UCSD-AML1 (cell line): ENCODE measurements around the gene NR1H3.
"Not testable (repeated sequence)": the region's sequence is repeated elsewhere in the genome, so short reads cannot be mapped to it uniquely, and the experiment has no call there.

ENCODE experiments used
- DNase-seq: peaks from one replicate; lab custom pipeline; 2025; ENCODE audit not compliant: unreplicated experiment; lab: John Stamatoyannopoulos, UW

NR1H3 gene

DNA sequence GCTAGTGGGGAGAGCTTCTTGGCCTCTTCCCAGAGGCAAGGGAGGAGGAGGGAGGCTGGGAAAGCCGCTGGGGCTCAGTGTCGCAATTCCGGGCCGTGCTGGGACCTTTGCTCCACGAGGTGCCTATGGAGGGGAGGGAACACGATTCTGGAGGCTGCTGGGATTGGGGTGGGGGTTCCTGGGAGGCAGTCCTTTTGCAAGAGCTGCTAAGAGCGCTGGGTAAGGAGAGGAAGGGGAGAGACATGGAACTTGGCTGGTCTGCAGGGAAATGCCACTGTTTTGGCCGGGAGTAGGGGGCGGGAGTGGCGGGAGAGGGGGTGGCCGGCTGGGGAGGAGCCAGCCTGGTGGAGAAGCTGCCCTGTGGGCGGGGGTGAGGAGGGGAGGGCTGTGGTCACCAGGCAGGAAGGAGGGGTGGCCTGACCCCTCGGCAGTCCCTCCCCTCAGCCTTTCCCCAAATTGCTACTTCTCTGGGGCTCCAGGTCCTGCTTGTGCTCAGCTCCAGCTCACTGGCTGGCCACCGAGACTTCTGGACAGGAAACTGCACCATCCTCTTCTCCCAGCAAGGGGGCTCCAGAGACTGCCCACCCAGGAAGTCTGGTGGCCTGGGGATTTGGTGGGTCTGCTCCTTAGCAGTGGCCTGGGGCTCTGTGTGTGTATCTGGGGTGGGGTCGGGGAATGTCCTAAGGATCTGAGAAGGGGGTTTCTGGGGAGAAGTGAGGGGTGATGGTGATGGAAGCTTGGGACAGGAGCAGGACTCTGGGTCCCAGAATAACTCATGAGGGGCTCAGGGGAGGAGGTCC is at the start of gene NR1H3:
TSS of gene NR1H3 (plus strand) at position 480 of the 800 bp plus-strand sequence. CDS start 1,221 bp downstream, outside the sequence.
- DNase-seq: peak; percentile 77

DNA sequence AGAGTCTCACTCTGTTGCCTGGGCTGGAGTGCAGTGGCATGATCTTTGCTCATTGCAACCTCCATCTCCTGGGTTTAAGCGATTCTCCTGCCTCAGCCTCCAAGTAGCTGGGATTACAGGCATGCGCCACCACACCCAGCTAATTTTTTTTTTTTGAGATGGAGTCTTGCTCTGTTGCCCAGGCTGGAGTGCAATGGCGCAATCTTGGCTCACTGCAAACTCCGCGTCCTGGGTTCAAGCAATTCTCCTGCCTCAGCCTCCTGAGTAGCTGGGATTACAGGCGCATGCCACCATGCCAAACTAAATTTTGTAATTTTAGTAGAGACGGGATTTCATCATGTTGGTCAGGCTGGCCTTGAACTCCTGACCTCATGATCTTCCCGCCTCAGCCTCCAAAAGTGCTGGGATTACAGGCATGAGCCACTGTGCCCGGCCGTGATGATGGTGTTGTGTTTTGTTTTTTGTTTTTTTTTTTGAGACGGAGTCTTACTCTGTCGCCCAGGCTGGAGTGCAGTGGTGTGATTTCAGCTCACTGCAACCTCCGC is 49.7 kb upstream of the NR1H3 start:
- not testable (repeated sequence) for DNase-seq

DNA sequence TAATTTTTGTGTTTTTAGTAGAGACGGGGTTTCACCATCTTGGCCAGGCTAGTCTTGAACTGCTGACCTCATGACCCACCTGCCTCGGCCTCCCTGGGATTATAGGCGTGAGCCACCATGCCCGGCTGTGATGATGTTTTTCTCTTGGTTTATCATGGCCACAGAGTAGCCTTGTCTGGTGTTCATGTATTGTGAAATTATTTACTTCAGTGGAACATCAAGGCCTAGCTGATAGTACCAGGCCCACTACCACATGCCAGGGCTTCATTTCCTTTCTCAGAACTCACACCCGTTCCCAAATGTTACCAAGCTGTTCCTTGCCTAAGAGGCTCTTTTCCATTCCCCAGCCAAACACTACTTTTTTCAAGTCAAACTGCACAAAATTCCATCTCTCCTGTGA is 49.2 kb upstream of the NR1H3 start:
- DNase-seq: no peak

GRCh38 chr11:47212938-47213337 is 44.9 kb upstream of the NR1H3 start:
- DNase-seq: no peak

- peak; percentile 77 for DNase-seq
Measured at GRCh38 chr11:47213950-47214565, 43.7 kb upstream of the NR1H3 start.

GRCh38 chr11:47215366-47215910 is 42.4 kb upstream of the NR1H3 start:
- no peak for DNase-seq

GRCh38 chr11:47216121-47216798 is 41.5 kb upstream of the NR1H3 start:
- DNase-seq: peak; percentile 31

GRCh38 chr11:47220401-47220821 is 37.4 kb upstream of the NR1H3 start:
- DNase-seq: no peak

DNA sequence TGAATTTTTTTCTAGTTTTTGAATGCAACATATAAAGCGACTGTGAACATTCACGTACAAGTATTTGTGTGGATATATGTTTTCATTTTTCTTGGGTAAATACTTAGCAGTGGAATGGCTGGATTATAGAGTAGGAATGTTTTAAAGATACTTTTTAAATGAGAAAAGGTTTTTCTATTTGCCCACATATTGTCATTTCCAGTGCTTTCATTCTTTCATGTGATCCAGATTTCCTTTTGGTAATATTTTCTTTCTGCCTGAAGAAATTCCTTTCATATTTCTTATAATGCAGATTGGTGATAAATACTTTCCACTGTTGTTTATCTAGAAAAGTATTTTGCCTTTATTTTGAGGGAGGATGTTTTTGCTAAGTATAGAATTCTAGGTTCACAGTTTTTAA is 35.1 kb upstream of the NR1H3 start:
- no peak for DNase-seq

- DNase-seq: no peak
Measured at GRCh38 chr11:47225552-47226400, 32.0 kb upstream of the NR1H3 start.

- DNase-seq: no peak
Measured at GRCh38 chr11:47229161-47229560, 28.6 kb upstream of the NR1H3 start.

DNA sequence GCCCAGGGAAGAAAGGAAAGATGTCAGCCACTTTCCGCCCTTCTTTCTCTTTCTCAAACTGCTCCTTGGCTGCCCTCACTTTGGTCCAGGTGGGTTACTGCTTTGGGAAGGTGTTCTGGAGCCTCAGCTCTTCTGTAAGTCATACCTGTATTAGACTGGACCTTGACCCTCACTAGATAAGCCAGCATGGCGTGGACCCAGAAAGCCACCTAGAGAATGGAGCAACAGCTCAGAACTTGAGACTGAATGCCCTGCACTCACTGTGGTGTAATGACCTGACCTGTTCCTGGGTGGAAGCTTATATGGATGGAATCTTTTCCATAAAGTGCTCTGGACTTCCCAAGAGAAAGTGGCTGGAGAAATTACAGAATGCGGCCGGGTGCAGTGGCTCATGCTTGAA is 24.7 kb upstream of the NR1H3 start:
- no peak for DNase-seq

GRCh38 chr11:47233989-47234668 is 23.7 kb upstream of the NR1H3 start:
- DNase-seq: peak; percentile 21

- no peak for DNase-seq
Measured at GRCh38 chr11:47234669-47235100, 23.1 kb upstream of the NR1H3 start.

DNA sequence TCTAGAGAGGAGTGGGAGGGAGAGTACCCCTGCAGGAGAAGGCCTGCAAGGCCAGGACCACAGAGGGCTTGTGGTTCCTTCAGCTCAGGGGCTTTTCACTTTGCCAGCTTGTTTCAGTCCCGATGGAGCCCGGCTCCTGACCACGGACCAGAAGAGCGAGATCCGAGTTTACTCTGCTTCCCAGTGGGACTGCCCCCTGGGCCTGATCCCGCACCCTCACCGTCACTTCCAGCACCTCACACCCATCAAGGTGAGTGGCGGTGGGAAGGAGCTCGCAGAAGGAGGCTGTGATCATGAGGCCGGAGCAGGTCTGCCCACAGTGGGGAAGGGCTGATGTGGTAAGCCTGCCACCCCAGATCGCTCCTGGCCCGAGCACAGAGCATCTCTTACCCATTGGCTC is 22.6 kb upstream of the NR1H3 start:
- DNase-seq: no peak

- no peak for DNase-seq
Measured at GRCh38 chr11:47236482-47236881, 21.3 kb upstream of the NR1H3 start.

GRCh38 chr11:47239852-47240251 is 17.9 kb upstream of the NR1H3 start:
- DNase-seq: no peak

- DNase-seq: no peak
Measured at GRCh38 chr11:47241841-47242301, 15.9 kb upstream of the NR1H3 start.

DNA sequence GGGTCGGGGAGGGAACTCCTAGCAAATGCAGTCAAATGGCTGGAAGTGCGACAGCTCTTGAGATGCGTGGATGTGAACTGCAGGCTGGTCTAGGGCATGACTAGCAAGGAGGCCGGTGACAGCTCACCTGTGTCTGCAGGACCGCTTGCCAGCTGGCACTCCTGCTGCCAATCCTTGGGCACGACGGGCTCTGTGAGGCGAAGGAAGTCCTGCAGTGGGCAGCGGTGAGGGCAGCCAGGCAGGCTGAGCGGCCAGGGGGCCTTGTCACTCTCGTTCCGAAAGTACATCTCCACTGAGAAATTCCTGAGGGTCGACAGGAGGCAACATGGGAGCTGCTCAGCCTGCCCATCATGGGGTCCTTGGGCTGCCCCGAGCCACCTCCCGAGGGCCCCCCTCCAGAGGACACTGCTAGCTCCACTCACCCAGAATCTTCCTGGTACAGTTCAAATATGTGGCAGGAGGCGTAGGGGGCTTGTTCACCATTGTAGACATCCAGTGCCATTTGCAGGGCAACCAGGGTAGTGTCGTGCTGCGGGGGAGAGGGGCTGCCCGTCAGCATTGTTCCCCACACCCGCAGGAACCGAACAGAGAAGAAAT is 15.1 kb upstream of the NR1H3 start:
- DNase-seq: no peak
